ENCODE measurements around the gene TNFAIP8L1. TPM values are rescaled to one million over a fixed set of nuclear protein-coding genes. Genes with fewer than 3 reads are reported as not detected.

TNFAIP8L1 gene
- total and polyA plus RNA-seq, 2 of the 8 experiments (the other 6 are each of a cell fraction or from before 2014, with no cell fraction given), result 3.2 to 6.1 TPM

Other genes with a start within 250 kb of the TNFAIP8L1 start
- 102 TPM in 2 replicates for gene SH3GL1, start 239.0 kb upstream of the TNFAIP8L1 start, total RNA-seq (2021; fragmentation: NEBNext Ultra II Directional; extraction: Animal tissue kit (Norgen Biotek cat#: 25700))
- 81.5 and 120 TPM in 2 replicates for gene SH3GL1, start 239.0 kb upstream of the TNFAIP8L1 start, polyA plus RNA-seq (2011; rRNA removed)
- 146 and 147 TPM in 2 replicates for gene CHAF1A, start 236.9 kb upstream of the TNFAIP8L1 start, total RNA-seq (2021; fragmentation: NEBNext Ultra II Directional; extraction: Animal tissue kit (Norgen Biotek cat#: 25700))
- 122 and 190 TPM in 2 replicates for gene CHAF1A, start 236.9 kb upstream of the TNFAIP8L1 start, polyA plus RNA-seq (2011; rRNA removed)
- gene UBXN6, start 181.7 kb upstream of the TNFAIP8L1 start, total RNA-seq (2021; fragmentation: NEBNext Ultra II Directional; extraction: Animal tissue kit (Norgen Biotek cat#: 25700)), result 28.0 and 29.9 TPM in 2 replicates
- gene UBXN6, start 181.7 kb upstream of the TNFAIP8L1 start, polyA plus RNA-seq (2011; rRNA removed), result 43.8 and 63.0 TPM in 2 replicates
- 102 and 106 TPM in 2 replicates for gene HDGFL2, start 167.2 kb upstream of the TNFAIP8L1 start, total RNA-seq (2021; fragmentation: NEBNext Ultra II Directional; extraction: Animal tissue kit (Norgen Biotek cat#: 25700))
- 31.1 and 46.8 TPM in 2 replicates for gene HDGFL2, start 167.2 kb upstream of the TNFAIP8L1 start, polyA plus RNA-seq (2011; rRNA removed)
- gene PLIN4, start 121.0 kb upstream of the TNFAIP8L1 start, total RNA-seq (2021; fragmentation: NEBNext Ultra II Directional; extraction: Animal tissue kit (Norgen Biotek cat#: 25700)), result 0.45 and 0.54 TPM in 2 replicates
- 0.35 and 0.67 TPM in 2 replicates for gene PLIN4, start 121.0 kb upstream of the TNFAIP8L1 start, polyA plus RNA-seq (2011; rRNA removed)
- gene PLIN5, start 104.3 kb upstream of the TNFAIP8L1 start, total RNA-seq (2021; fragmentation: NEBNext Ultra II Directional; extraction: Animal tissue kit (Norgen Biotek cat#: 25700)), result 1.8 and 2.0 TPM in 2 replicates
- gene PLIN5, start 104.3 kb upstream of the TNFAIP8L1 start, polyA plus RNA-seq (2011; rRNA removed), result 2.5 and 2.6 TPM in 2 replicates
- 0.36 and 0.48 TPM in 2 replicates for gene LRG1, start 99.5 kb upstream of the TNFAIP8L1 start, total RNA-seq (2021; fragmentation: NEBNext Ultra II Directional; extraction: Animal tissue kit (Norgen Biotek cat#: 25700))
- gene LRG1, start 99.5 kb upstream of the TNFAIP8L1 start, polyA plus RNA-seq (2011; rRNA removed), result 0.64 and 0.79 TPM in 2 replicates
- gene SEMA6B, start 79.8 kb upstream of the TNFAIP8L1 start, total RNA-seq (2021; fragmentation: NEBNext Ultra II Directional; extraction: Animal tissue kit (Norgen Biotek cat#: 25700)), result 54.4 and 56.7 TPM in 2 replicates
- gene SEMA6B, start 79.8 kb upstream of the TNFAIP8L1 start, polyA plus RNA-seq (2011; rRNA removed), result 31.3 and 54.9 TPM in 2 replicates
- 51.1 and 53.1 TPM in 2 replicates for gene MYDGF, start 30.8 kb downstream of the TNFAIP8L1 start, total RNA-seq (2021; fragmentation: NEBNext Ultra II Directional; extraction: Animal tissue kit (Norgen Biotek cat#: 25700))
- 40.6 and 81.0 TPM in 2 replicates for gene MYDGF, start 30.8 kb downstream of the TNFAIP8L1 start, polyA plus RNA-seq (2011; rRNA removed)
- gene DPP9, start 84.3 kb downstream of the TNFAIP8L1 start, total RNA-seq (2021; fragmentation: NEBNext Ultra II Directional; extraction: Animal tissue kit (Norgen Biotek cat#: 25700)), result 40.7 and 46.8 TPM in 2 replicates
- gene DPP9, start 84.3 kb downstream of the TNFAIP8L1 start, polyA plus RNA-seq (2011; rRNA removed), result 11.6 and 23.3 TPM in 2 replicates
- gene FEM1A, start 152.2 kb downstream of the TNFAIP8L1 start, total RNA-seq (2021; fragmentation: NEBNext Ultra II Directional; extraction: Animal tissue kit (Norgen Biotek cat#: 25700)), result 16.1 and 16.4 TPM in 2 replicates
- 6.7 and 8.8 TPM in 2 replicates for gene FEM1A, start 152.2 kb downstream of the TNFAIP8L1 start, polyA plus RNA-seq (2011; rRNA removed)
- 0.65 TPM in 2 replicates for gene TICAM1, start 192.2 kb downstream of the TNFAIP8L1 start, total RNA-seq (2021; fragmentation: NEBNext Ultra II Directional; extraction: Animal tissue kit (Norgen Biotek cat#: 25700))
- gene TICAM1, start 192.2 kb downstream of the TNFAIP8L1 start, polyA plus RNA-seq (2011; rRNA removed), result 0.41 and 0.57 TPM in 2 replicates
- 60.7 and 68.1 TPM in 2 replicates for gene PLIN3, start 228.2 kb downstream of the TNFAIP8L1 start, total RNA-seq (2021; fragmentation: NEBNext Ultra II Directional; extraction: Animal tissue kit (Norgen Biotek cat#: 25700))
- gene PLIN3, start 228.2 kb downstream of the TNFAIP8L1 start, polyA plus RNA-seq (2011; rRNA removed), result 61.5 and 67.3 TPM in 2 replicates